GM12878 (cell line): Measurements from ENCODE around the gene ZC3H6. TPM values are rescaled to one million over a fixed set of nuclear protein-coding genes. Genes with fewer than 3 reads are reported as not detected.

Experiments
- ATAC-seq: fragments of 200-7000 bp; cut with Tn5 transposase; 3 replicates; pipeline ENCODE4 v1.9.1; 2020; ENCODE audit warnings: mild to moderate bottlenecking, moderate library complexity
- BruUV-seq: library from RNA; stranded (reverse); fragments of 400-500 nt; replicated peaks from 2 replicates; lab custom pipeline; 2021; lab: Mats Ljungman, UMichigan
- CTCF ChIA-PET: fragments of 300-600 bp; sonication (Branson Sonifier 250); formaldehyde crosslinking; extraction: SDS; loops from one replicate; lab custom pipeline; 2021; ENCODE audit warnings: inconsistent platforms; lab: Yijun Ruan, JAX
- POLR2A ChIA-PET: fragments of 350-600 bp; formaldehyde crosslinking; extraction: SDS; loops from one replicate; lab custom pipeline; 2021; ENCODE audit warnings: inconsistent platforms; lab: Charles Lee
- RAD21 ChIA-PET: fragments of 300-600 bp; sonication (Branson Sonifier 250); formaldehyde crosslinking; loops from one replicate; lab custom pipeline; 2023; ENCODE audit warnings: antibody characterized with exemption; ENCODE audit not compliant: unreplicated experiment; lab: Charles Lee
- SMC1A ChIA-PET: fragments of 300-600 bp; sonication (Branson Sonifier 250); formaldehyde crosslinking; loops from one replicate; lab custom pipeline; 2023; ENCODE audit not compliant: unreplicated experiment, uncharacterized antibody; lab: Charles Lee
- DNase-seq: peaks from one replicate; pipeline ENCODE4 v3.0.0-alpha.2; 2011; ENCODE audit warnings: low read depth, low spot score
- FAIRE-seq: peaks from 3 replicates; lab custom pipeline; 2011; peaks lifted over from hg19 to GRCh38; lab: Jason Lieb, UNC
- H2AFZ ChIP-seq: 2 replicates; pipeline ENCODE4 v1.6.0; 2011; ENCODE audit warnings: low read depth, low read length, control low read depth; ENCODE audit not compliant: control insufficient read depth
- H3K27ac ChIP-seq: 2 replicates; pipeline ENCODE4 v1.5.1; 2011; ENCODE audit warnings: control low read depth; ENCODE audit not compliant: control insufficient read depth, insufficient read depth
- H3K27me3 ChIP-seq, 2 experiments: replicated peaks in 1 of 2; 2 replicates each; pipeline versions ENCODE4 v1.6.0 to v1.6.1; 2011; ENCODE audit warnings: low read length in 1 of 2; ENCODE audit not compliant: control insufficient read depth in 2 of 2, insufficient read depth in 2 of 2
- H3K36me3 ChIP-seq, 2 experiments: 2 replicates each; pipeline ENCODE4 v1.5.1; 2011; ENCODE audit warnings: low read length in 1 of 2; ENCODE audit not compliant: control insufficient read depth in 2 of 2, insufficient read depth in 2 of 2
- H3K4me1 ChIP-seq: 2 replicates; pipeline ENCODE4 v1.6.1; 2011; ENCODE audit warnings: mild to moderate bottlenecking, low read length, moderate library complexity, mixed read lengths; ENCODE audit not compliant: control insufficient read depth, insufficient read depth
- H3K4me2 ChIP-seq: 2 replicates; pipeline ENCODE4 v1.6.0; 2011; ENCODE audit warnings: control low read depth; ENCODE audit not compliant: control insufficient read depth, insufficient read depth
- H3K4me3 ChIP-seq: fragments of 200-600 bp; sonication (generic); 2 replicates; pipeline ENCODE4 v1.5.1; 2016
- H3K79me2 ChIP-seq: 2 replicates; pipeline ENCODE4 v1.6.0; 2011; ENCODE audit warnings: low read length; ENCODE audit not compliant: control insufficient read depth, insufficient read depth
- H3K9ac ChIP-seq: 2 replicates; pipeline ENCODE4 v1.8.0; 2011; ENCODE audit warnings: low read length, control low read depth, mixed read lengths; ENCODE audit not compliant: control insufficient read depth, insufficient read depth
- H3K9me3 ChIP-seq: replicated peaks from 3 replicates; pipeline ENCODE4 v1.5.1; 2011; ENCODE audit warnings: mild to moderate bottlenecking, low read length; ENCODE audit not compliant: control insufficient read depth, insufficient read depth
- H4K20me1 ChIP-seq: 2 replicates; pipeline ENCODE4 v1.6.0; 2011; ENCODE audit not compliant: control insufficient read depth, insufficient read depth
- CTCF ChIP-seq, 3 experiments: IDR thresholded peaks in 2 of 3; conservative IDR thresholded peaks in 1 of 3; 2 replicates each; pipeline ENCODE4 v1.5.1; 2011; ENCODE audit warnings: low read depth in 3 of 3, low read length in 3 of 3, mild to moderate bottlenecking in 3 of 3, control low read depth in 2 of 3, moderate library complexity in 2 of 3, inconsistent platforms in 1 of 3, mixed read lengths in 1 of 3; ENCODE audit not compliant: control insufficient read depth in 2 of 3, insufficient read depth in 1 of 3; ENCODE audit errors: extremely low read depth in 1 of 3
- MXI1 ChIP-seq: fragments of 150-350 bp; IDR thresholded peaks from 2 replicates; pipeline ENCODE4 v1.6.1; 2011; ENCODE audit warnings: low read depth, mild to moderate bottlenecking, inconsistent platforms, low read length, improper control_type of control experiment
- NKRF ChIP-seq: fragments of 450-650 bp; conservative IDR thresholded peaks from 2 replicates; pipeline ENCODE4 v1.6.1; 2017; ENCODE audit warnings: mild to moderate bottlenecking, moderate library complexity
- WGBS: methylation state at CpG from one replicate; pipeline ENCODE4 v1.1.6; 2016; ENCODE audit warnings: low lambda C conversion rate; ENCODE audit not compliant: insufficient replicate concordance, insufficient coverage; ENCODE audit errors: missing lambda C conversion rate; 5-methylcytosine and 5-hydroxymethylcytosine counted together
- in situ Hi-C: fragments of 300-500 bp; cut with MboI; formaldehyde crosslinking; loops from 9 replicates; pipeline ENCODE4 v1.14.3; 2018; ENCODE audit warnings: mixed read lengths
- intact Hi-C: fragments of 100-400 bp; cut with micrococcal nuclease; formaldehyde crosslinking; loops from one replicate; pipeline ENCODE4 v1.14.2; 2022; ENCODE audit not compliant: unreplicated experiment
- polyA plus RNA-seq, 11 experiments: library from polyadenylated mRNA; depleted of rRNA in 4 of 11; unstranded in 6 of 11; stranded (reverse) in 5 of 11; fragments of >200 nt; fragmentation: Nextera tagmentation in 4 of 11; fragmentation: Illumina TruSeq in 1 of 11; extraction: Ambion mirVana in 4 of 11; extraction: Trizol in 1 of 11; gene quantifications; 1 replicate in 1 of 11; 2 replicates in 10 of 11; pipeline versions ENCODE4 v1.2.1 to v1.2.3, GENCODE V29; 2011 to 2016; ENCODE audit warnings: inconsistent platforms in 2 of 11, missing spikeins in 2 of 11, low read depth in 1 of 11
- total RNA-seq, 4 experiments: library from RNA; depleted of rRNA in 3 of 4; stranded (reverse); fragments of >200 nt in 3 of 4; fragmentation: Illumina TruSeq in 1 of 4; extraction: Trizol in 1 of 4; gene quantifications; 2 replicates each; pipeline versions ENCODE4 v1.2.1 to v1.2.3, GENCODE V29; 2013 to 2021
- TF ChIP-seq, protein P1 (sequence below): fragments of 450-650 bp; IDR thresholded peaks from 2 replicates; pipeline ENCODE4 v1.6.1; 2017; ENCODE audit warnings: low read depth, mild to moderate bottlenecking, moderate library complexity

The ZC3H6 gene
- total and polyA plus RNA-seq, 10 of the 15 experiments (the other 5 are each of a cell fraction or from before 2014, with no cell fraction given) = 0.53 to 4.7 (median 1.9) TPM

- no peak for DNase-seq
- ChIA-PET RAD21 (interaction anchor here (1.5 kb wide), 1 partner anchor 66 kb away, joined by 5 read pairs; no protein-coding TSS in a partner anchor), POLR2A (interaction anchor here (0.7 kb wide), 1 partner anchor 184 kb away, joined by 3 read pairs; no protein-coding TSS in a partner anchor), CTCF (interaction anchor here (1.3 to 2.0 kb wide), 2 partner anchors 17 to 21 kb away, joined by 4 to 9 read pairs; no protein-coding TSS in a partner anchor), SMC1A (interaction anchor here (0.9 kb wide), 1 partner anchor 22 kb away, joined by 3 read pairs; no protein-coding TSS in a partner anchor)
- no peaks in the 10 kb centered on the region for H3K4me1 ChIP-seq
- 50% methylated on average over 5 of the region's 5 CpGs for WGBS
- H3K9me3 ChIP-seq = no peaks in the 10 kb centered on the region
- H3K79me2 ChIP-seq = peaks cover 9% of the 10 kb centered on the region
- no peak for ATAC-seq
- FAIRE-seq = no peak
- H3K27me3 ChIP-seq = no peaks in the 10 kb centered on the region
- H2AFZ ChIP-seq = no peak overlapping the region; the same call in 1 of the 2 replicates
- H3K9ac ChIP-seq = no peak overlapping the region; the same call in 1 of the 2 replicates
- H3K4me3 ChIP-seq = peak overlapping the region; percentile 99
- no peaks in the 10 kb centered on the region for H4K20me1 ChIP-seq
- intact Hi-C loops (loop anchor here (5.0 kb wide), 1 partner anchor 155 kb away; the partner anchor contains the start of gene RGPD8), in situ Hi-C loops (no loop called here)
- H3K36me3 ChIP-seq = no peaks in the 10 kb centered on the region
- no peak overlapping the region for H3K27ac ChIP-seq
- BruUV-seq = no TSS peak
- peak overlapping the region; percentile 67 for H3K4me2 ChIP-seq
- TF ChIP-seq, protein P1, sequence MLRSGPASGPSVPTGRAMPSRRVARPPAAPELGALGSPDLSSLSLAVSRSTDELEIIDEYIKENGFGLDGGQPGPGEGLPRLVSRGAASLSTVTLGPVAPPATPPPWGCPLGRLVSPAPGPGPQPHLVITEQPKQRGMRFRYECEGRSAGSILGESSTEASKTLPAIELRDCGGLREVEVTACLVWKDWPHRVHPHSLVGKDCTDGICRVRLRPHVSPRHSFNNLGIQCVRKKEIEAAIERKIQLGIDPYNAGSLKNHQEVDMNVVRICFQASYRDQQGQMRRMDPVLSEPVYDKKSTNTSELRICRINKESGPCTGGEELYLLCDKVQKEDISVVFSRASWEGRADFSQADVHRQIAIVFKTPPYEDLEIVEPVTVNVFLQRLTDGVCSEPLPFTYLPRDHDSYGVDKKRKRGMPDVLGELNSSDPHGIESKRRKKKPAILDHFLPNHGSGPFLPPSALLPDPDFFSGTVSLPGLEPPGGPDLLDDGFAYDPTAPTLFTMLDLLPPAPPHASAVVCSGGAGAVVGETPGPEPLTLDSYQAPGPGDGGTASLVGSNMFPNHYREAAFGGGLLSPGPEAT = no peak
- TF ChIP-seq MXI1 (no peak), NKRF (no peak), CTCF (IDR thresholded peaks at IDR 0.05 in 2 of 3, conservative IDR thresholded peaks at IDR 0.05 in 1 of 3; ENCODE audit: control insufficient read depth in 2 of 3, extremely low read depth in 1 of 3, insufficient read depth in 1 of 3, low read depth in 3 of 3, low read length in 3 of 3) (no peak)
These were observed 1.6 kb downstream of the ZC3H6 start for GRCh38 chr2:112276954-112277353.
